Thoracic aorta (tissue), 2 donors: ENCODE measurements around the gene GALNT12. TPM values are rescaled to one million over a fixed set of nuclear protein-coding genes. Genes with fewer than 3 reads are reported as not detected.
A peak's percentile ranks its signal among the peaks of the same experiment; 100 is the strongest.

Experiments
- ATAC-seq: fragments of 150-250 bp; one replicate; pipeline ENCODE4 v1.8.0; 2017; ENCODE audit warnings: low read depth; ENCODE audit not compliant: insufficient number of reproducible peaks, low FRiP score
- DNase-seq: peaks from one replicate; pipeline ENCODE4 v3.0.0-alpha.2; 2020; ENCODE audit warnings: low spot score
- H3K27ac ChIP-seq, 2 donors: fragments of 200-600 bp; sonication (generic); 1 replicate in 1 of 2; 2 replicates in 1 of 2; pipeline ENCODE4 v1.5.1; 2016; ENCODE audit warnings: mild to moderate bottlenecking in 2 of 2, moderate library complexity in 2 of 2
- H3K27me3 ChIP-seq: fragments of 200-600 bp; sonication (generic); replicated peaks from 2 replicates; pipeline ENCODE4 v1.6.0; 2016; ENCODE audit warnings: mild to moderate bottlenecking; ENCODE audit not compliant: insufficient read depth
- H3K36me3 ChIP-seq: fragments of 200-600 bp; sonication (generic); one replicate; pipeline ENCODE4 v1.5.1; 2016
- H3K4me1 ChIP-seq, 2 donors: fragments of 200-600 bp; sonication (generic); 1 replicate in 1 of 2; 2 replicates in 1 of 2; pipeline versions ENCODE4 v1.5.1 to v1.6.0; 2016; ENCODE audit warnings: low read depth in 2 of 2, mild to moderate bottlenecking in 1 of 2; ENCODE audit not compliant: control insufficient read depth in 1 of 2
- H3K4me3 ChIP-seq: fragments of 200-600 bp; sonication (generic); 2 replicates; pipeline ENCODE4 v1.5.1; 2016; ENCODE audit warnings: mild to moderate bottlenecking
- H3K9me3 ChIP-seq: fragments of 200-600 bp; sonication (generic); 2 replicates; pipeline ENCODE4 v1.5.1; 2016
- CTCF ChIP-seq: fragments of 200-600 bp; sonication (generic); IDR thresholded peaks from one replicate; pipeline ENCODE4 v1.5.1; 2019; ENCODE audit warnings: antibody characterized with exemption
- total RNA-seq, 2 donors: library from RNA; depleted of rRNA; stranded (reverse); fragments of >200 nt; gene quantifications; one replicate each; pipeline versions ENCODE4 v1.1.0 to v1.2.3, GENCODE V29; 2016

GALNT12 gene
- total RNA-seq, 2 donors from 2014 or later = 6.8 to 30.1 TPM

DNA sequence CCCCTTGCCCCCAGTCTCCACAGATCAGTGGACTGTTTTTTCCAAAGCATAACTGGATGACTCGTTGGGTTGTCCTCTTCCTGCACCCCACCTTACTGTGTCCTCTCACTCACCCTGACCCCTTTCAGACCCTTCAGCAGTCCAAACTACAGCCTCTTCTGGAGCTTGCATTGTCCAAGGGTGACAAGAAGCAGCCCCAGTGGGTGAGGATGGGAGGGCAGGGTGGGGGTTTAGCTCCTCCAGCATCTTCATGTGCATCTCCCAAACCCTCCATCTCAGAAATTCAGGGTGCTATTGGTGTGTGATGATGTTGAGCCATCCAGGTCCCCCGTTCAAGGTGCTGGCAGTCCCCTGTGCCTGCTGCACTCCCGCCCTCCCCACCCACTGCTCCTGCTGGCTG is 73.9 kb downstream of the GALNT12 start:
- Histone ChIP-seq H3K27ac (no peak overlapping the region), H3K36me3 (no peaks in the 10 kb centered on the region), H3K4me3 (no peak overlapping the region), H3K4me1 (peaks cover 9 to 22% of the 10 kb centered on the region in 2 donors), H3K9me3 (no peaks in the 10 kb centered on the region), H3K27me3 (no peaks in the 10 kb centered on the region)
- DNase-seq (no peak), ATAC-seq (no peak)
- TF ChIP-seq CTCF = no peak

DNA sequence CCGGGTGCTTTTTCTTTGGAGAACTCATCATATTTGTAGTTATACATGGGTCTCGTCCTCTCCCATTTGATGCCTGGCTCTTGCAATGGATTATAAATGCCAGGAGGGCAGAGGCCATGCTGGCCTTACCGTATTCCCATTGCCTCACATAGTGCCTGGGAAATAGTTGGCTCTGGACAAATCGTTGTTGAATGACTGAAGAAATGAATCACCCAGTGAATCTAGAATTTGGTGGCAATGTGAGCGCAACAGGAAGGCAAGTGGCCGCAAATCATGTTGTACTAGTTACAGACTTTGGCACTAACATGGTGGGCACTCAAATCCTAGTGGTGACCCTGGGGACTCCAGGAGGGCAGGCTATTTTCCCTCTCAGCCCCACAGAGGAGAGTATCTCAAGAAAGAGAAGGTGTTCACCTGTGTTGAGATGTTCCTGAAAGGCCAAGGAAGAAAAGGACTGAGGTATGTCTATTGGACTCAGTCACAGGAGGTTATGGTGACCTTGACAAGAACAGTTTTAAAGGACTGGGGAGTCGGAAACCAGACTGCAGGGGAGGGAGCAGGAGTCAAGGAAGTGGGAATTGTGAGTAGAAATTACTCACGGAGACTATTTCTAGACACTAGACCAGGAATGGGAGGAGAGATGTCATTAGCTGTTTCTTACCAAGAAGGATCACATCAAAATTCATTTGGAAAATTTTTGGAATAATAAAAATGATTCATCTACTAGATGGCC is 74.5 kb downstream of the GALNT12 start:
- H3K27ac ChIP-seq = no peak overlapping the region
- TF ChIP-seq CTCF = no peak
- no peak overlapping the region for H3K4me3 ChIP-seq
- no peaks in the 10 kb centered on the region for H3K27me3 ChIP-seq
- H3K36me3 ChIP-seq = no peaks in the 10 kb centered on the region
- ATAC-seq (peak; percentile 58), DNase-seq (no peak)
- peaks cover 9 to 22% of the 10 kb centered on the region in 2 donors for H3K4me1 ChIP-seq
- H3K9me3 ChIP-seq = no peaks in the 10 kb centered on the region

DNA sequence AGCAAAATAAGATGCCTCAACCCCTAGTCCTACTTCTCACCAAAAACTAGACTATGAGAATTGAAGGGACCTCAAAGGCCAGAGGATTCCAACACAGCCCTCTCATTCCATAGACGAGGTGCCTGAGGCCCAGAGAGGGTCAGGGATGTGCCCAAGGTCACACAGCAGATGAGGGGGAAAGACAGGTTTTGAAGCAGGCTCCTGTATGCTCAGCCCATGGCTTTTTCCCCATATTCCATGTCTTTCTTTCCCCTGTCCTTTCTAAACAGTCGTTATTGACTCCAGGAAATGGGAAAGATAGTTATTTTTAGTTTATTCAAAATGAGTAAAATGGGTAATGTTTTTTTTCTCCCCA is 75.1 kb downstream of the GALNT12 start:
- no peak for ATAC-seq
- no peak for TF ChIP-seq CTCF
- no peak for DNase-seq
- Histone ChIP-seq H3K27me3 (no peaks in the 10 kb centered on the region), H3K27ac (peak overlapping the region in 1 of 2 donors; percentile 13), H3K4me1 (peaks cover 9 to 22% of the 10 kb centered on the region in 2 donors), H3K36me3 (no peaks in the 10 kb centered on the region), H3K9me3 (no peaks in the 10 kb centered on the region), H3K4me3 (no peak overlapping the region)

GRCh38 chr9:98883276-98883675 is 75.8 kb downstream of the GALNT12 start:
- H3K9me3 ChIP-seq = no peaks in the 10 kb centered on the region
- H3K4me3 ChIP-seq = no peak overlapping the region
- no peaks in the 10 kb centered on the region for H3K27me3 ChIP-seq
- no peak for DNase-seq
- peaks cover 9 to 22% of the 10 kb centered on the region in 2 donors for H3K4me1 ChIP-seq
- no peak for TF ChIP-seq CTCF
- H3K36me3 ChIP-seq = no peaks in the 10 kb centered on the region
- no peak overlapping the region for H3K27ac ChIP-seq
- no peak for ATAC-seq

GRCh38 chr9:98884849-98885248 is 77.4 kb downstream of the GALNT12 start:
- Histone ChIP-seq H3K27me3 (no peaks in the 10 kb centered on the region), H3K4me1 (peaks cover 7 to 19% of the 10 kb centered on the region in 2 donors), H3K27ac (no peak overlapping the region), H3K36me3 (no peaks in the 10 kb centered on the region), H3K9me3 (no peaks in the 10 kb centered on the region), H3K4me3 (no peak overlapping the region)
- DNase-seq (no peak), ATAC-seq (no peak)
- TF ChIP-seq CTCF = no peak
